SU-DHL-6 (cell line): ENCODE results near the gene ANTXR2.

Source experiments
- CTCF ChIP-seq: fragments of 200-600 bp; sonication (generic); IDR thresholded peaks from one replicate; pipeline ENCODE4 v1.5.1; 2017; ENCODE audit warnings: antibody characterized with exemption, mild to moderate bottlenecking, low read length, moderate library complexity; ENCODE audit not compliant: insufficient read depth, poor library complexity, severe bottlenecking
- EZH2phosphoT487 ChIP-seq: fragments of 200-600 bp; sonication (generic), shearing (Covaris generic); conservative IDR thresholded peaks from 2 replicates; pipeline ENCODE4 v1.6.1; 2018; ENCODE audit warnings: mild to moderate bottlenecking, antibody characterized with exemption, low read length, moderate library complexity, mixed read lengths

GRCh38 chr4:80072744-80073472, at the start of gene ANTXR2:
- TF ChIP-seq CTCF = no peak
- TF ChIP-seq EZH2phosphoT487 = no peak
